Loucy (cell line): ENCODE measurements around the gene CLSTN2.

Experiments
- H2AFZ ChIP-seq: fragments of 200-600 bp; sonication (generic); 2 replicates; pipeline ENCODE4 v1.6.0; 2016; ENCODE audit warnings: antibody characterized with exemption, mild to moderate bottlenecking, low read length, moderate library complexity
- H3F3A ChIP-seq: fragments of 200-600 bp; 2 replicates; pipeline ENCODE4 v1.6.0; 2016; ENCODE audit warnings: antibody characterized with exemption, low read depth, mild to moderate bottlenecking
- H3K27me3 ChIP-seq: fragments of 200-600 bp; sonication (generic); 2 replicates; pipeline ENCODE4 v1.6.1; 2014; ENCODE audit warnings: low read length, mild to moderate bottlenecking; ENCODE audit not compliant: insufficient read depth, poor library complexity, severe bottlenecking
- H3K36me3 ChIP-seq: fragments of 200-600 bp; sonication (generic); 2 replicates; pipeline ENCODE4 v1.6.1; 2016; ENCODE audit warnings: low read length; ENCODE audit not compliant: insufficient read depth
- H3K4me1 ChIP-seq: fragments of 200-600 bp; sonication (generic); 2 replicates; pipeline ENCODE4 v1.5.1; 2014; ENCODE audit warnings: low read length, mild to moderate bottlenecking; ENCODE audit not compliant: insufficient read depth, poor library complexity, severe bottlenecking
- H3K4me2 ChIP-seq: fragments of 200-600 bp; sonication (generic); 2 replicates; pipeline ENCODE4 v1.6.0; 2014; ENCODE audit warnings: antibody characterized with exemption, low read length, low read depth, mild to moderate bottlenecking; ENCODE audit not compliant: poor library complexity, severe bottlenecking
- H3K4me3 ChIP-seq: fragments of 200-600 bp; sonication (generic); 2 replicates; pipeline ENCODE4 v1.5.1; 2014; ENCODE audit warnings: low read length, mild to moderate bottlenecking, mixed read lengths; ENCODE audit not compliant: poor library complexity, severe bottlenecking
- H3K79me2 ChIP-seq: fragments of 200-600 bp; sonication (generic); 2 replicates; pipeline ENCODE4 v1.6.1; 2014; ENCODE audit warnings: low read length; ENCODE audit not compliant: insufficient read depth
- H3K9ac ChIP-seq: fragments of 200-600 bp; sonication (generic); 2 replicates; pipeline ENCODE4 v1.6.0; 2014; ENCODE audit warnings: mild to moderate bottlenecking, low read depth, low read length, moderate library complexity; ENCODE audit not compliant: poor library complexity, severe bottlenecking
- H3K9me2 ChIP-seq: fragments of 200-600 bp; sonication (generic); replicated peaks from 2 replicates; pipeline ENCODE4 v1.6.1; 2016; ENCODE audit warnings: low read depth, low read length, mixed read lengths
- H3K9me3 ChIP-seq: fragments of 200-600 bp; sonication (generic); 2 replicates; pipeline ENCODE4 v1.6.1; 2014; ENCODE audit warnings: mild to moderate bottlenecking, antibody characterized with exemption, low read length, low read depth; ENCODE audit not compliant: insufficient read depth
- H4K20me1 ChIP-seq: fragments of 200-600 bp; sonication (generic); 2 replicates; pipeline ENCODE4 v1.6.0; 2014; ENCODE audit warnings: antibody characterized with exemption, low read length, mild to moderate bottlenecking; ENCODE audit not compliant: insufficient read depth, poor library complexity, severe bottlenecking
- EZH2phosphoT487 ChIP-seq: fragments of 200-600 bp; IDR thresholded peaks from 2 replicates; pipeline ENCODE4 v1.6.1; 2018; ENCODE audit warnings: antibody characterized with exemption, mild to moderate bottlenecking, moderate library complexity, borderline replicate concordance
- TF ChIP-seq, protein P1 (sequence below): fragments of 200-600 bp; sonication (generic); conservative IDR thresholded peaks from 2 replicates; pipeline ENCODE4 v1.5.1; 2014; ENCODE audit warnings: mild to moderate bottlenecking, antibody characterized with exemption, low read length

CLSTN2 gene

DNA sequence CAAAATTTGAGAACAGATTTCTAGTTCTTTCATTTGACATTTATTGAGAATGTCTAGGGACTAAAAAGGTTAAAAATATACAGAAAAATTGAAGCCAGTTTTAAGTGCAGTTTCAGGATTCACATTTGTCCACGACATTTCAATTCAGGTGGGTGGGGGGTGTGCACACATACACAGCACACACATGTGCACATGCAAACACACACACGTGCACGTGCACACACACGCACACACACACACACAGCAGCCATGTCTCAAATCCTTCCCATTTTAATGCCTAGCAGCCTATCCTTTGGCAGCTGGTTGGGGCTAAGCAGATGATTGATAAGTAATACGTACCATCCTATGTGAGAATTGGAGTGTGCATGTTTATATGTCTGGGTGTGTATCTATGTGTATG is 504.5 kb downstream of the CLSTN2 start:
- Histone ChIP-seq H3K9ac (no peak overlapping the region), H3K9me2 (no peaks in the 10 kb centered on the region), H2AFZ (no peak overlapping the region), H4K20me1 (no peaks in the 10 kb centered on the region), H3K79me2 (no peaks in the 10 kb centered on the region), H3K27me3 (no peaks in the 10 kb centered on the region), H3K4me1 (no peaks in the 10 kb centered on the region), H3K4me2 (no peak overlapping the region), H3F3A (no peaks in the 10 kb centered on the region), H3K4me3 (no peak overlapping the region), H3K9me3 (no peaks in the 10 kb centered on the region), H3K36me3 (no peaks in the 10 kb centered on the region)
- TF ChIP-seq, protein P1, sequence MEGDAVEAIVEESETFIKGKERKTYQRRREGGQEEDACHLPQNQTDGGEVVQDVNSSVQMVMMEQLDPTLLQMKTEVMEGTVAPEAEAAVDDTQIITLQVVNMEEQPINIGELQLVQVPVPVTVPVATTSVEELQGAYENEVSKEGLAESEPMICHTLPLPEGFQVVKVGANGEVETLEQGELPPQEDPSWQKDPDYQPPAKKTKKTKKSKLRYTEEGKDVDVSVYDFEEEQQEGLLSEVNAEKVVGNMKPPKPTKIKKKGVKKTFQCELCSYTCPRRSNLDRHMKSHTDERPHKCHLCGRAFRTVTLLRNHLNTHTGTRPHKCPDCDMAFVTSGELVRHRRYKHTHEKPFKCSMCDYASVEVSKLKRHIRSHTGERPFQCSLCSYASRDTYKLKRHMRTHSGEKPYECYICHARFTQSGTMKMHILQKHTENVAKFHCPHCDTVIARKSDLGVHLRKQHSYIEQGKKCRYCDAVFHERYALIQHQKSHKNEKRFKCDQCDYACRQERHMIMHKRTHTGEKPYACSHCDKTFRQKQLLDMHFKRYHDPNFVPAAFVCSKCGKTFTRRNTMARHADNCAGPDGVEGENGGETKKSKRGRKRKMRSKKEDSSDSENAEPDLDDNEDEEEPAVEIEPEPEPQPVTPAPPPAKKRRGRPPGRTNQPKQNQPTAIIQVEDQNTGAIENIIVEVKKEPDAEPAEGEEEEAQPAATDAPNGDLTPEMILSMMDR = no peak
- no peak for TF ChIP-seq EZH2phosphoT487

DNA sequence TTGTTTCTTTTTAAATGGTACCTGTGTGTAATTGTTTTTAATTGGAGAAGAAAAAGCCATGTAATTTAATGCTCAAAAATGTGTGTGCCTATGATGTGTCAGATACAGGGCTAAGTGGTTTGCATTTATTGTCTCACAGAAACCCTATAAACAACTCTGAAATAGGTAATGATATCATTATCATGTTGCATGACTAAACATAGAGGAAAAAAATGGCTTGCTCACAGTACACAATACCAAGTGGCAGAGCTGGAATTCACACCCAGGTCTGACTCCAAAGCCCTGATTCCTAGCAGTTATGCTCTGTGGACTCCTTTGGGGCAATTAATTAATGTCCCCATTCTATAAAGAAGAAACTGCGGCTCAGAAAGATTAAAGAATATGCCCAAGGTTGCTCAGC is 505.5 kb downstream of the CLSTN2 start:
- Histone ChIP-seq H3K4me3 (no peak overlapping the region), H3K9me2 (no peaks in the 10 kb centered on the region), H3K9ac (no peak overlapping the region), H3K4me2 (no peak overlapping the region), H2AFZ (no peak overlapping the region), H4K20me1 (no peaks in the 10 kb centered on the region), H3K27me3 (no peaks in the 10 kb centered on the region), H3K9me3 (no peaks in the 10 kb centered on the region), H3K4me1 (no peaks in the 10 kb centered on the region), H3K79me2 (no peaks in the 10 kb centered on the region), H3K36me3 (no peaks in the 10 kb centered on the region), H3F3A (no peaks in the 10 kb centered on the region)
- no peak for TF ChIP-seq EZH2phosphoT487
- TF ChIP-seq, protein P1 = no peak

DNA sequence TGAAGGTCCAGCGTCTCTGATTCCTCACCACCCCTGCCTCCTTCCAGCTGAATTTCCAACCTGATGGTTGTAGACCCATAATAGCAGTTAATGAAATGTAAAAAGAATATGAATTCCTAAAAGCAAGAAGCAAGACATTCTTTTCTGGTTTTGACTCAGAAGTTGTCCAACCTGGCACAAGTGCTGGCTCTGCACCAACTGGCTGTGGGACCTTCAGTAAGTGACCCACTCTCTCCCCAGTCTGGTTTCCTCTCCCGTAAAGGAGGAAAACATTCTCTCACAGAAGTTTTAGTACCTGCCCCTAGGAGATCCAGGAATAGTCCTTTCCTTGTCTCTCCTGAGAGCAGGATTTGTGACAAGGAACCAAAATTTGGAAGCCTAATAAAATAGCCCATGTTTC is 506.0 kb downstream of the CLSTN2 start:
- Histone ChIP-seq H4K20me1 (no peaks in the 10 kb centered on the region), H3K4me2 (no peak overlapping the region), H3K9ac (no peak overlapping the region), H3K27me3 (no peaks in the 10 kb centered on the region), H3F3A (no peaks in the 10 kb centered on the region), H3K4me3 (no peak overlapping the region), H3K36me3 (no peaks in the 10 kb centered on the region), H2AFZ (no peak overlapping the region), H3K79me2 (no peaks in the 10 kb centered on the region), H3K9me2 (no peaks in the 10 kb centered on the region), H3K4me1 (no peaks in the 10 kb centered on the region), H3K9me3 (no peaks in the 10 kb centered on the region)
- TF ChIP-seq, protein P1 = no peak
- no peak for TF ChIP-seq EZH2phosphoT487
